GM19328 (cell line): ENCODE measurements around the gene CCL4.
A peak's percentile ranks its signal among the peaks of the same experiment; 100 is the strongest.
"Not testable (repeated sequence)": the region's sequence is repeated elsewhere in the genome, so short reads cannot be mapped to it uniquely, and the experiment has no call there.

ENCODE experiments used
- ATAC-seq: cut with Tn5 transposase; IDR thresholded peaks from one replicate; pipeline ENCODE4 v1.9.1; 2021; ENCODE audit warnings: mild to moderate bottlenecking, moderate library complexity; ENCODE audit not compliant: unreplicated experiment

CCL4 gene

DNA sequence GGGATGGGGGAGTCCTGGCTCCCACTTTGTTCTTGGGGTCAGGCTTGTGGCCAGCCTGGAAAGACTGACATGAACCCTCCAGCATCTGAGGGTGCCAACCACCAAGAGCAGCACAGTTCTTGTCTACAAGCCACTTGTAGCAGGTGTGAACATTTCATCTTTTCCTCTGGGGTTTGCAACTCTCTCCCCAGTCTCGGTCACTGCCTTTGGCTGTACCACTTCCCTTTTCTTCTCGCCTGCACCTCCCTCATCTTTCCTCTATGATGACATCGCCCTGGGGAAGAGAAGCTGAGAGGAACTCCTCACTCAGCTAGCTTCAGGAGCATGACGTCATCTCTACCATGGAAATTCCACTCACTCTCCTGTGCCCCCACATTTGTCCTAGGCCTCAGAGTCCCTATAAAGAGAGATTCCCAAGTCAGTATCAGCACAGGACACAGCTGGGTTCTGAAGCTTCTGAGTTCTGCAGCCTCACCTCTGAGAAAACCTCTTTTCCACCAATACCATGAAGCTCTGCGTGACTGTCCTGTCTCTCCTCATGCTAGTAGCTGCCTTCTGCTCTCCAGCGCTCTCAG is at the start of gene CCL4:
TSS of gene CCL4 (plus strand) at position 427 of the 575 bp plus-strand sequence. CDS start at position 506, 79 bp downstream.
- ATAC-seq, result peak; percentile 73

DNA sequence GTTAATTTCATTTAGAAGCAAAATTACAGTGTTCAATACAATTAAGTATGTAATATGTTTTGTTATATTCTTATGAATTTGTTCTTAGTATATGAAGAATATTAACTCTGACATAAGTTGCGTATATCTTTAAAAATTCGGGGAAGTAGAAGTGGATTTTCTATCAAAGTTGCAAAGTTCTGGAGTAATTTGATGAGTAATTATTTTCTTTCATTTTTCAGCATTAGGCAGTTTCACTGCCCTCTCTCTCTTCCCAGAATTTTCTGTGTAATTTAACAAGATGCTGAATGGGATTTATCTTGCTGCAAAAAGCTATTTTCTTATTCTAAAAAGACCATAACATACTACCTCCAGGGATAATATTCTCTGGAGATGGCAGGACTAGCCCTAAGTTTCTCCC is 48.5 kb upstream of the CCL4 start:
- ATAC-seq, result no peak

DNA sequence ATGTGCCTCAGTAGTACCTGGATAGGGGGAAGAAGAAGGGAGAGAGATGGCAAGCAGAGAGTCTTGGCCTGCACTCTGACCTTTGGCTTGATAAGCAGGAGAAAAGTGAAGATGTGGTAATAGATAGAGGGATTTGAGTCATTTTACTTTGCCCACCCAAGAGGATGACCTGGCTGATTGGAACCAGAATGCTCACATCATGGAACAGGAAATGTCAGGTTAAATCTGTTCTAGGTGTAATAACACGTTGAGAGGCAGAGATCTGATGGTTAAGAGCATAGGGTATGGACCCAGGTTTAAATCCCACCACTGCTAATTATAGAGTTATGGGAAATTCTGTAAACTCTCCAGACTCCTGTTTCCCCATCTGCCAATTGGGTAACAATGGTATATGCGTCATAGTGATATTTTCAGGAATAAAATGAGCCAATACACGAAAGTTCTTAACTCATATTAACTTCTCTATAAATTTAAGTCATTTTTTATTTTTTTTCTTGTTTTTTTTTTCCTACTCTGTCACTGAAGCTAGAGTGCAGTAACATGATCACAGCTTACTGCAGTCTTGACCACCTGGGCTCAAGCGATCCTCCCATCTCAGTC is 47.6 kb upstream of the CCL4 start:
- ATAC-seq, result no peak

DNA sequence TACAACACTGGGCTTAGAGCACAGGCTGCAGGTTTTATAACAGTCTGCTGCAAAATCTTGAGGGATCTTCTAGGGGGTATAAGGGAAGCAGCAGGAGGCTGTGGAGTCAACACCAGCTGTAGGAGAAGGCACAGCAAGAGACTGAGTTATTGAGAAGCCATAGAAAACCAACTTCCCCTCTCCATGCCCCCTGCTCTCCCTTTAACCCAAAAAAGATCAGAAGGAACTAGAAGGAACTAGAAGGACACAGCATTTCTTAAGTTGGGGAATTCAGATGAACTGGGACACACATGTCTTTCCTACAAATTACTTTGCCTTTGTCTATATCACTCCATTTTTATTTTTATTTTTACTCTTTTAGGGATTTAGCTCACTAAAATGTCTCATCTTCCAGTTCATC is 45.7 kb upstream of the CCL4 start:
- ATAC-seq, result no peak

DNA sequence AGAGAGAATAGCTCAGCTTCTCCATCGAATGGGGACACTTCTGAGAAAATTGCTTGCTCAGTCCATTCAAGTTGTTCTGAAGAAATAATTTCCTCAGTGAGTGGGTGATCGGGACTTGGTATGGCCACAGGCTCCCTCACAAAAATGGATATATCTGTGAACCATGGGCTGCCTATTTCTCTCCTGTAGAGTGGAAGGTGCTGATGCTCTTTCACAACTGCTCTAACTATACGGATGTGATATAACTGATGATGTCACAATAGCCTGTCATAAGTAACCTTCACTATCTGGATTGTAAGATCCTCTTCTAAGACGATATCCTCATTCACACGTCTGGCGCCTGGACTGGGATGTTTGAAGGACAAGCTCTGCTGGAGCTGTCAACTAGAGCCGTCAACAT is 44.2 kb upstream of the CCL4 start:
- no peak for ATAC-seq

DNA sequence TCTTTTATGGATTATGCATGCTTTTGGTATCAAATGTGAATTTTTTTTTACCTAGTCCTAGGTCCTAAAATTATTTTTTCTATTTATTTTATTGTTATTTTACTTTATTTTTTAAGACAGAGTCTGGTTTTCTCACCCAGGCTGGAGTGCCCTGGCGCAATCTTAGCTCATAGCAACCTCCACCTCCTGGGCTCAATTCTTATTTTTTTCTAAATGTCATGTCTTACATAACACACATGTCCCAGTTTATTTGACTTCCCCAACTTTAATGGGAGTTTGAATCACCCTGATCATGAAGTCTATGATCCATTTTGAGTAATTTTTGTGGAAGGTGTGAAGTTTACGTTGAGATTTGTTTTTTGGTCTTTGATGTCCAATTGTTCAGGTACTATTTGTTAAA is 42.8 kb upstream of the CCL4 start:
- ATAC-seq, result no peak

DNA sequence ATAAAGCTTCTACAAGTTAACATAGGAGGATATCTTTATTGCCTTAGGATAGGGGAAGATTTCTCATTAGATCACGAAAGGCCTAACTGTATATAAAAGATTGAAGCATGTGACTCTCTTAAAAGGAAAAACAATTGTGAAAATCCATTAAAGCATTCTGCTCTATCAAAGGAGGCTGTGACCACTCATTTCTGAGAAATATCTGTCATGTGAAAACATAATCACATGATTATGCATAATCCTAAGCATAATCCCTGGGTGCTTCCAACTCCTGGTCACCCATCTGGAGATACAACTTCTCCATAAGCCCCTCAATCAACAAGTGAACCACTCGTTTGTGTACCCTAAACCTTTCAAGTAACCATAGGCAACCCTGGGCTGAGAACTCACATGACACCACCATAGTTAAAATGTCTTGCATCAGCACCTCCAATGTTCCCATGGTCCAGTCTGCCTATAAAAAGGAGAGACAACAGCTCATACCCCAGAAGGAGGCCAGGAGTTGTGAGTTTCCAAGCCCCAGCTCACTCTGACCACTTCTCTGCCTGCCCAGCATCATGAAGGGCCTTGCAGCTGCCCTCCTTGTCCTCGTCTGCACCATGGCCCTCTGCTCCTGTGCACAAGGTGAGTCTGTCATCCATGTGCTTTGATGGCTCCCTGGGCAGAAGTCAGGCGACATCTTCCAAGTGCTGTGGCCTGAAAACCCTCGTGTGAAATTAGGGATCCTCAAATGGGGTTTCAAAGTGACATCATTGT is 39.7 kb upstream of the CCL4 start, which contains the start of gene CCL18:
TSS of gene CCL18 (plus strand) at position 487 of the 756 bp plus-strand sequence. CDS start at position 558, 71 bp downstream.
- no peak for ATAC-seq

DNA sequence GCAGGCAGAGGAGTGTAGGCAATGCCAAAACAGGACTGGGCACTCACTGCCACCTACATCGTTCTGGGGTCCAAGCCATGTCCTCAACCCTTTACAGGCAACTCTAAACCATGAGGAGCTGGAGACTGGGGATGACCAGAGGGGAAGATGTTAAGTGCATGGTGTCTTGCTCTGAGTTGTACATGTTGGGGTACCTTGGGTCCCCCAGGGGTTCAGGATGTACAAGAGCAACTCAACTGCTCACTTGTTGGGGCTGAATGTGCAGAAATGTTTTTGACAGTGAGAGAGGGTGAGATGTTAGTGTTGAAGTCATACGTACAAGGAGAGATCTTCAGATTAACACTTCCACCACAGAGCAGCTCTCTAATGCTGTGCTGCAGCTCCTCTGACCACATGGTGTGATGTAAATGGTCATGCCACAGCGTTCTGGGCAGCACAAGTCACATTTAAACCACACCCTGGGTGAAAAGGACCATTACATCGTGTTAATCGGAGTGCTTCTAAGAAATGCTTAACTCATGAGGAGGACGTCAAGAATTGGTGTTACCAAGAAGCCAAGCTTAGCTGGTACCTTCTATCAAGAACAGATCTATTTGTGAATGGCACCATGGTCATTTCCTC is 37.2 kb upstream of the CCL4 start:
- ATAC-seq, result no peak

DNA sequence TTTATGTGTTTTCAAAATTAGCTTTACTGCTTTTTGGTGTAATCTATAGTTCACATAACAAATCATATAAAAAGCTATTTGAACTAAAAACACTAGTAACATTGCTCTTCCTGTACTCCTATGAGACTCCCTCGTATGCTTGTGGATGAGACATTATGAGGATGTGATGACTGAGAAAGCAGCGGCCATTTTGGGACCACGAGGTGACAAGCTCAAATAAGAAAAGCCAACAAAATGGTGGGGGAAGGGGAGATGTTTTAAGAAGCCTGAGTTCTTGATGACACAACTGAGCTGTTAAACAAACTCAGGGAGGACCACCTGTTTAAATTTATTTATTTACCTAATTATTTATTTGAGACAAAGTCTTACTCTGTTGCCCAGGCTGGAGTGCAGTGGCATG is 35.1 kb upstream of the CCL4 start:
- no peak for ATAC-seq

DNA sequence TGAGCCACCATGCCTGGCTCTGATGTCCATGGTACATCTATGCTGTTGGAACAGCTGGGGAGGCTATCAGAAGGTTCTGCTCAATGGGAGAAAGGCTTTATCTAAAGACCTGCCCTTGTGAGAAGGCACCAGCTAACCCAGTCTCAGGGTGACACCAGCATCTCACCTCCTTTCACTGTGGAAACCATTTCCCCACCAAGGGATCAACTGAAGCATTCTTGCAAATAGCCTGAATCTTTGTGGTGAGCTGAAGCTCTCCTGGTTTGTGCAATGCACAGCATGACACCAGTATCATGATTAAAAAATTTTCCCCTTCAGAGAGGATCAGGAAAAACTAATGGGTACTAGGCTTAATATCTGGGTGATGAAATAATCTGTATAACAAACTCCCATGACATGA is 34.5 kb upstream of the CCL4 start:
- no peak for ATAC-seq

DNA sequence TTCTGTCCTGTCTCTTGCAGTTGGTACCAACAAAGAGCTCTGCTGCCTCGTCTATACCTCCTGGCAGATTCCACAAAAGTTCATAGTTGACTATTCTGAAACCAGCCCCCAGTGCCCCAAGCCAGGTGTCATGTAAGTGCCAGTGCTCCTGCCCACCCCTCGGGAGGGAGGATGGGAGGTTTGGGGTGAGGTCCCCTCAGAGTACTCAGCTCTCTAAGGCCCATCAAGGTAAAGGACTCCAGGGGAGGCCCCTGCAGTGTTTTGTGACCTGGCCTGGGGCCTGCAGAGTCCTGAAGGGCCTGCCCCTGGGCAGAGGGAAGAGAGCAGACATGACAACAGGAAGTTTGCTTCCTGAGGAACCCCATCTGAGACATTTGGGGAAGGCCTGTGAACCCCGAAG is 33.2 kb upstream of the CCL4 start:
- no peak for ATAC-seq

DNA sequence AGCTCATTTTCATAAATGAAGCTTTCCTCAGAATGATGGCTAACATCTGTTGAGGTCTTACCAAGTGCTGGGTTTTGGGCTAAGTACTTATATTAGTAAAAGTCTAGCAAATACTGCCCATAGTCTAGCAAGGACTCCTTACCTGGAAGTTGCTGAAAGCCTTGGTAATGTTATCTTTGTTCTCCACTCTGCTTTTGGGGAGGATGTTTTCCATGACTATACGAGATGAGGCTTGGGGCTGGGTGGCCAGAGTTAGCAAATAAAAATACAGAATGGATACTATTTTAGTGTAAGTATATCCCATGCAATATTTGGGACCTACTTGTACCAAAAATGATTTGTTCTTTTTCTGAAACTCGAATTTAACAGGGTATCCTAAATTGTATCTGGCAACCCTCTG is 31.9 kb upstream of the CCL4 start:
- no peak for ATAC-seq

DNA sequence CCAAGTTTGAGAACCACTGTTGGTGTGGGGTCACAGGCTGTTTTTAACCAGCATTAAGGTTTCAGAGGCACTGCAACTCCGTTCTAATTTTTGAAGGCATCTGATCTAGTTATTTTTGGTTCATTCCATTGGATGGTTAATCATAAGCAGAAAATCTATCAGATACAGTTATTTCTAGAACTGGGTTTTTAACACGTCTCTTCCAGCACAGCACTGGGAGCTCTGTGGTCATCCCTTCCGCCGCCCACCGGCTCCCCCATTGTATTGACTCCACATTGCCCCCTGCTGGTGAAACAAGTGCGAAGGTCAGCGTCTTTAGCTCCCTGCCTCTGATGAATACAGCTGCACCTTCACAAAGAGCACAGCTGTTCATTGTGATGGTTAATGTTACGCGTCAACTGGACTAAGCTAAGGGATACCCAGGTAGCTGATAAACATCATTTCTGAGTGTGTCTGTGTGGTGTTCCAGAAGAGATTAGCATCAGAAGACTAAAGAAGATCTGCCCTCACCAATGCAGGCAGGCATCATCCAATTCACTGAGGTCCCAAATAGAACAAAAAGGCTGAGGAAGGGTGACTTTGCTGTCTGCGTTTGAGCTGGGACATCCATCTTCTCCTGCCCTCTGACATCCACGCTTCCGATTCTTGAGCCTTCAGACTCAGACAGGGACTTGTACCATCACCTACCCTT is 31.1 kb upstream of the CCL4 start:
- no peak for ATAC-seq

DNA sequence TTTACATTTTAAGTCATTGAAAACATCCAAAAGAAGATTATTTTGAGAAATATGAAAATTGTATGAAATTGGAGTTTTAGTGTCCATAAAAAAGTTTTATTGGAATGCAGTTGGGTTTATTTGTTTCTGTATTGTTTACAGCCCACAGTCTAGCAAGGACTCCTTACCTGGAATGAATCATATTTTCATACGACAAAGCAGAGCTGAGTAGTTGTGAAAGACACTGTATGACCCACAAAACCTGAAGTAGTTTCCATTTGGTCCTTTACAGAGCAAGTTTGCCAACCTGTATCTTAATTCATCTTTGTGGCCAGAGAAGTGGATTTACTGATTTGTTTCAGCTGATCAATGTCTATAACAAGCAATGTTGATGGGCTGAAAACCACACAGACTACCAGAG is 29.3 kb upstream of the CCL4 start:
- no peak for ATAC-seq

DNA sequence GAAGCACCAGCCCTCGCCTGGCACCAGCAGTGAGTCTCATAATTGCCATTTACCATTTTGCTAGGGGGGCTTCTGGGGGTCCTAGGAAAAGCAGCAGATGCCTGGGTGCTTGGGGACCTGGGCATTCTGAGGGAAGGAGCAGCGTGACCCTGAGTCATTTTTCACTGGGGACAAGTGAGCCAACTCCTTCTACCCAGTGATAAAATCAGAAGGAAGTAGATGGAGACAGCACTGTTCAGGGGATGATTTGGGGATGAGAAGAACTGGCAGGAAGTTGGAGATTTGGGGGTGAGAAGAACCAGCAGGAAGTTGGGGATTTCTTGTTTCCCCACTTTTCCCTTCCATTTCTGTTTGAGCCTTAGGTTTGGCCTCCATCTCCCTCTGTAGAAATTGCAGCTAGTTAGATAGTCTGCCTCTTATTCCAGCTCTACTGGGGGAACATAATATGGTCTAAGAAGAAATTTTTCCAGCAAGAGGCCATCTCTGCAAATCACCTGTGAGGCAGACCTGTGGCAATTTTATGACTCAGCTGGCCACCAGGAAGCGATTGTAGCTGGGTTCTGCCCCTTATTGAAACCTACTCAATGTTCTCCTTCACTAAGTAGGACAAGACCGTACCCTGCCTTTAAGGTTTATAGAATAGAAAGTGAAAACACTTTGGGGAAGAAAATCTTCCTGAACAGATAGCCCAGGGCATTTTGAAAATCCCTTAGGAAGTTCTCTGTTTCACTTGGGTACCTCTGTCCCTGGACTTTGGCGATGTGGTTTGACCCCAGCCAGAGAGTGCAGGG is 21.8 kb upstream of the CCL4 start:
- ATAC-seq, result not testable (repeated sequence)

DNA sequence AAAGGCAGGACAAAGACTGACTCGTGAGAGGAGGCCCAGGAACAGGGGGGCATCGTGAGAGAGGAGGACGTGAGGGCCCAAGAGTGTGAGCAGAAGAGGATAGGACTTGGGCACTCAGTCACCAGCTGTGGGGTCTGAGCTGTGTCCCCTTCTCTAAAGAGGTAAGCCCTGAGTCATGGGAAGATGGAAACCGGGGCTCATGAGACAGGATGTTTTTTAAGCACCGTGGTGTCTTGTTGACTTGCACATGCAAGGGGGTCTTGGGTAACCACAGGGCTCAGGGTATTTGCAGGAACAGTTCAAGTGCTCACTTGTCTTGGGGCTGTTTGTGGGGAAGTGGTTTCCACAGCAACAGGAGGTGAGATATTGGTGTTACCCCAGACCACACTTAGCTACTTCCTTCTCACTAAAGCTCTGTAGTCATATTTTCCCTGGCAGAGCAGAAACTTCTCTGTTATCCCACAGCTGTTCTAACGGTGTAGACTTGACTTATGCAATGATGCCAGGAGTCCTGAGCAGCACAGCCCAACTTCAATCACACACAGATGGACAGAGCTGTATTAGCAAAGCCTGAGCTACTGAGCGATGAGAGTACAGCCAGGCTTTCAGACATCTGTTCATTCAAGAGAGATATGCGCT is 21.0 kb upstream of the CCL4 start:
- ATAC-seq, result peak; percentile 54

DNA sequence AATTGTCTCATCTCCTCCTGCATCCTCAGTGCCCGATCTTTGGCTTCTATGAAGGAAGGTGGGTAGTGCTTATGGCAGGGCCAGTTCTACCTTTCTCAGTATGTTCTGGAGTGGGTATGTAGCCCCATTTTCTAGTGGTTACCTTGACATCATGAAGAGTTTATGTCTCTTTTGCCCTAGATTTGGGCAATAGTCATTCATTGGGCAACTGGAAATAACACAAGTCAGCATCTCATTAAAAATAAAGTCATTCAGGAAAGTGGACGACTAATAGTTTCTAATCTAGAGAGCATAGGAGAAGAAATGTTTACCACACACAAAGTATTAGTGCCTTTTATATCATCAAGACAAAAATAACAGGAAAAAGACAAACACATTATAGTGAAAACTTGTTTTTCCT is 19.9 kb upstream of the CCL4 start:
- ATAC-seq, result not testable (repeated sequence)

DNA sequence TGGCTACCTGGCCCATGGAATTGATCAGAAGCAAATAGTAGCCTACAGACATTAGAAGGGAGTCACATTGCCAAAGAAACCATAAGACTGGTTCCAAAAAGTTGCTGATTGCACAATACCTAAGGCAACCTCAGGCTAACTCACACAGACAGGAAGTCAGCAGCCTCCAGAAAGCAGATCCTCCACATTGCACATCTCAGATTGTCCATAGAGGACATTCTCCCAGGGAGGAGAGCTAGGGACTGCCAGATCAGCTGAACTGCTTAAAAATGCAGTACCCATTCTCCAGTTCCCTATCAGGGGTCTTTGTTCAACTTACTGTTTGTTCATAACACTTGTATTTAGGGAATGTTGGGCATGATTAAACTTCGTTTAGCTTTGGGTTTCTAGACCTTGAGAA is 17.9 kb upstream of the CCL4 start:
- no peak for ATAC-seq

DNA sequence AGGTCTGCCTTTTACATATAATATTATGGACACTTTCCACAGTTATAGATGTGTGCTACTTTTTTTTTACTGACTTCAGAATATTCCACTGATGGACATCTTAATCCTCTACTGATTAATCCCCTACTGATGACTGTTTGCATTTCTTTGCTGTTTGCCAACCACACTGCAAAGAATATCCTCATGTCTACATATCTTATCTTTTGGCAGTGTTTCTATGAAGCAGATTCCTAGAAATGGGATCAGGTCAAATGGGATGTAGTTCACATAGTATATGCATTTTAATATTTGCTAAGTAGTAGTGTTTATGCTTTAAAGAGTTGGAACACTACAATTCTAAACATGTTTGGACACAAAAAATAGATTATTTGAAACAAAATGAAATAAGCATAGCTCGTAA is 16.8 kb upstream of the CCL4 start:
- no peak for ATAC-seq

DNA sequence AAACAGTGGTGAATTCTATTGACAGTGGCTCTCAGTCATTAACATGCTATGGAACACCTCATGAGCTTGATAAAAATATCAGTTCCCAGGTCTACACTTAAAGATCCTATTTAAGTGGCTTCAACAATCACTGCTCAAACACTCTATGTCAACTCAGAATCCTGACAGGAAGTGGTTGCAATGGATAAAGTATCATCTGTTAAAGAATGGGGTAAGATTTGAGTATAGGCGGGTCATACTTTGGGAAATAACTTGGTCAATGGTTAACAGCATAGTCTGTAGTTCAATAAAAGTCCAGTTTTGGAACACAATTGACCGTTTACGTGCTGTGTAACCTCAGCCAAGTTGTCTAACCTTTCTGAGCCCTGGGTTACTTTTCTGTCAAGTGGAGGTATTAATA is 16.2 kb upstream of the CCL4 start:
- not testable (repeated sequence) for ATAC-seq
